Neural cell (in vitro differentiated cells): ENCODE results near the gene ORC3.

Experiments used
- CTCF ChIP-seq: fragments of 450-650 bp; IDR thresholded peaks from 2 replicates; pipeline ENCODE4 v1.5.1; 2014; ENCODE audit warnings: antibody characterized with exemption, mild to moderate bottlenecking, moderate library complexity; ENCODE audit not compliant: poor library complexity, severe bottlenecking
- EP300 ChIP-seq: fragments of 450-650 bp; conservative IDR thresholded peaks from 2 replicates; pipeline ENCODE4 v1.6.1; 2014; ENCODE audit warnings: antibody characterized with exemption, mild to moderate bottlenecking, moderate library complexity; ENCODE audit not compliant: poor library complexity, severe bottlenecking
- EZH2 ChIP-seq: fragments of 200-600, 300-800 bp; shearing (Covaris generic), sonication (generic); IDR thresholded peaks from 2 replicates; pipeline ENCODE4 v1.6.1; 2014; ENCODE audit warnings: antibody characterized with exemption, low read length, borderline replicate concordance, mild to moderate bottlenecking; ENCODE audit not compliant: insufficient read depth, poor library complexity, severe bottlenecking
- MXI1 ChIP-seq: fragments of 450-650 bp; conservative IDR thresholded peaks from 2 replicates; pipeline ENCODE4 v1.6.1; 2014; ENCODE audit warnings: antibody characterized with exemption, mild to moderate bottlenecking; ENCODE audit not compliant: poor library complexity, severe bottlenecking
- POLR2AphosphoS5 ChIP-seq: IDR thresholded peaks from 2 replicates; pipeline ENCODE4 v1.6.1; 2012
- SMC3 ChIP-seq: fragments of 450-650 bp; conservative IDR thresholded peaks from 2 replicates; pipeline ENCODE4 v1.6.1; 2014; ENCODE audit warnings: antibody characterized with exemption, mild to moderate bottlenecking, moderate library complexity; ENCODE audit not compliant: poor library complexity

- no peak for TF ChIP-seq EZH2
- no peak for TF ChIP-seq CTCF
- TF ChIP-seq POLR2AphosphoS5 = no peak
- no peak for TF ChIP-seq MXI1
- TF ChIP-seq SMC3 = no peak
- TF ChIP-seq EP300 = no peak
Observed at GRCh38 chr6:87656857-87657256, 66.9 kb downstream of the ORC3 start.
